Cardiac muscle cell (in vitro differentiated cells and primary cell): ENCODE results near the gene ZNF609. TPM values are rescaled to one million over a fixed set of nuclear protein-coding genes. Genes with fewer than 3 reads are reported as not detected.

Source experiments
- DNase-seq, 2 donors: peaks; one replicate each; pipeline versions ENCODE4 v3.0.0 to v3.0.0-alpha.2; 2010 to 2017; ENCODE audit warnings: low read depth in 1 of 2, low spot score in 1 of 2
- H3K27ac ChIP-seq: fragments of 200-600 bp; sonication (generic); 2 replicates; pipeline ENCODE4 v1.5.1; 2016
- H3K27me3 ChIP-seq: fragments of 200-600 bp; sonication (generic); 2 replicates; pipeline ENCODE4 v1.6.0; 2016; ENCODE audit warnings: control low read depth
- H3K36me3 ChIP-seq: fragments of 200-600 bp; sonication (generic); 2 replicates; pipeline ENCODE4 v1.5.1; 2016; ENCODE audit warnings: control low read depth
- H3K4me1 ChIP-seq: fragments of 200-600 bp; sonication (generic); 2 replicates; pipeline ENCODE4 v1.8.1; 2017; ENCODE audit warnings: low read depth, mild to moderate bottlenecking, mixed run types
- H3K4me3 ChIP-seq: fragments of 200-600 bp; sonication (generic); 2 replicates; pipeline ENCODE4 v1.5.1; 2016; ENCODE audit warnings: mild to moderate bottlenecking
- H3K9me3 ChIP-seq: fragments of 200-600 bp; sonication (generic); 2 replicates; pipeline ENCODE4 v1.5.1; 2017; ENCODE audit warnings: low read depth, mild to moderate bottlenecking, control low read depth
- CTCF ChIP-seq: IDR thresholded peaks from 2 replicates; pipeline ENCODE4 v1.5.1; 2012; ENCODE audit warnings: low read depth, mild to moderate bottlenecking, low read length
- polyA plus RNA-seq: library from polyadenylated mRNA; unstranded; fragments of >200 nt; fragmentation: Nextera tagmentation; extraction: Ambion mirVana; gene quantifications from 2 replicates; pipeline ENCODE4 v1.2.1, GENCODE V29; 2016
- total RNA-seq: library from RNA; depleted of rRNA; stranded (reverse); fragments of >200 nt; gene quantifications from 2 replicates; pipeline ENCODE4 v1.2.3, GENCODE V29; 2016

ZNF609 gene
- total and polyA plus RNA-seq, 2 experiments from 2014 or later = 25.6 to 41.4 TPM

- no peak for DNase-seq
- peaks cover 21% of the 10 kb centered on the region for H3K4me1 ChIP-seq
- no peak overlapping the region for H3K4me3 ChIP-seq
- H3K27me3 ChIP-seq = no peaks in the 10 kb centered on the region
- TF ChIP-seq CTCF = no peak
- H3K9me3 ChIP-seq = no peaks in the 10 kb centered on the region
- H3K27ac ChIP-seq = peak overlapping the region; percentile 57
- peaks cover 28% of the 10 kb centered on the region for H3K36me3 ChIP-seq
These were observed 227.3 kb downstream of the ZNF609 start for GRCh38 chr15:64687688-64688087.

- no peak for TF ChIP-seq CTCF
- H3K9me3 ChIP-seq = no peaks in the 10 kb centered on the region
- no peaks in the 10 kb centered on the region for H3K27me3 ChIP-seq
- H3K27ac ChIP-seq = peak overlapping the region; percentile 22
- peaks cover 21% of the 10 kb centered on the region for H3K4me1 ChIP-seq
- H3K4me3 ChIP-seq = no peak overlapping the region
- no peak for DNase-seq
- peaks cover 39% of the 10 kb centered on the region for H3K36me3 ChIP-seq
These were observed 228.4 kb downstream of the ZNF609 start for GRCh38 chr15:64688770-64689169.

- H3K4me3 ChIP-seq = no peak overlapping the region
- peak overlapping the region; percentile 31 for H3K27ac ChIP-seq
- no peak for TF ChIP-seq CTCF
- DNase-seq = no peak
- peaks cover 21% of the 10 kb centered on the region for H3K4me1 ChIP-seq
- no peaks in the 10 kb centered on the region for H3K27me3 ChIP-seq
- peaks cover 43% of the 10 kb centered on the region for H3K36me3 ChIP-seq
- H3K9me3 ChIP-seq = no peaks in the 10 kb centered on the region
These were observed 229.6 kb downstream of the ZNF609 start for GRCh38 chr15:64690008-64690407.

GRCh38 chr15:64690578-64691296, 230.4 kb downstream of the ZNF609 start:
- H3K27me3 ChIP-seq = no peaks in the 10 kb centered on the region
- no peak overlapping the region for H3K4me3 ChIP-seq
- peaks cover 50% of the 10 kb centered on the region for H3K36me3 ChIP-seq
- DNase-seq = peak in 1 of 2 donors; percentile 61
- no peak for TF ChIP-seq CTCF
- no peaks in the 10 kb centered on the region for H3K9me3 ChIP-seq
- H3K4me1 ChIP-seq = peaks cover 26% of the 10 kb centered on the region
- peak overlapping the region; percentile 31 for H3K27ac ChIP-seq

GRCh38 chr15:64691896-64692565, 231.7 kb downstream of the ZNF609 start:
- Histone ChIP-seq H3K9me3 (no peaks in the 10 kb centered on the region), H3K36me3 (peaks cover 51% of the 10 kb centered on the region), H3K4me1 (peaks cover 36% of the 10 kb centered on the region), H3K27me3 (no peaks in the 10 kb centered on the region), H3K27ac (peak overlapping the region; percentile 31), H3K4me3 (no peak overlapping the region)
- no peak for TF ChIP-seq CTCF
- DNase-seq = no peak
